MCF 10A (cell line): ENCODE measurements around the gene ARFIP2. TPM values are rescaled to one million over a fixed set of nuclear protein-coding genes. Genes with fewer than 3 reads are reported as not detected.

Experiments used
- BruUV-seq: library from RNA; stranded (reverse); fragments of 400-500 nt; replicated peaks from 2 replicates; lab custom pipeline; 2021; lab: Mats Ljungman, UMichigan
- CTCF ChIA-PET: fragments of 300-600 bp; sonication (Branson Sonifier 250); formaldehyde crosslinking; extraction: SDS; loops from one replicate; lab custom pipeline; 2021; ENCODE audit warnings: antibody characterized with exemption, inconsistent platforms; lab: Yijun Ruan, JAX
- POLR2A ChIA-PET: fragments of 300-600, 350-650 bp; sonication (Branson Sonifier 250); formaldehyde crosslinking; extraction: SDS; loops from one replicate; lab custom pipeline; 2020; ENCODE audit warnings: antibody characterized with exemption, inconsistent platforms; lab: Yijun Ruan, JAX
- DNase-seq: peaks from one replicate; pipeline ENCODE4 v3.0.0-alpha.2; 2018; ENCODE audit not compliant: unreplicated experiment
- H3K27ac Mint-ChIP-seq: one replicate; pipeline ENCODE4 v1.8.0; 2022; ENCODE audit warnings: mild to moderate bottlenecking, low read depth, mixed read lengths; ENCODE audit not compliant: unreplicated experiment
- H3K27me3 Mint-ChIP-seq: one replicate; pipeline ENCODE4 v1.8.0; 2022; ENCODE audit warnings: mixed read lengths; ENCODE audit not compliant: insufficient read depth, unreplicated experiment
- H3K36me3 Mint-ChIP-seq: one replicate; pipeline ENCODE4 v1.8.0; 2022; ENCODE audit warnings: mild to moderate bottlenecking, moderate library complexity, mixed read lengths; ENCODE audit not compliant: insufficient read depth, unreplicated experiment
- H3K4me1 Mint-ChIP-seq: one replicate; pipeline ENCODE4 v1.8.0; 2022; ENCODE audit warnings: mixed read lengths; ENCODE audit not compliant: insufficient read depth, unreplicated experiment
- H3K4me3 Mint-ChIP-seq: one replicate; pipeline ENCODE4 v1.8.0; 2022; ENCODE audit warnings: mild to moderate bottlenecking, moderate library complexity, mixed read lengths; ENCODE audit not compliant: unreplicated experiment
- H3K9me3 Mint-ChIP-seq: one replicate; pipeline ENCODE4 v1.8.0; 2022; ENCODE audit warnings: mixed read lengths; ENCODE audit not compliant: unreplicated experiment
- intact Hi-C: fragments of 100-400 bp; cut with micrococcal nuclease; formaldehyde crosslinking; loops from 2 replicates; pipeline ENCODE4 v1.14.1; 2022
- total RNA-seq: library from RNA; stranded (reverse); gene quantifications from 2 replicates; pipeline ENCODE4 v1.2.3, GENCODE V29; 2022
- TF ChIP-seq, protein P1 (sequence below): fragments of 200-600 bp; IDR thresholded peaks from one replicate; pipeline ENCODE4 v1.8.0; 2022; ENCODE audit warnings: antibody characterized with exemption, mild to moderate bottlenecking; ENCODE audit not compliant: unreplicated experiment

ARFIP2 gene
- total RNA-seq, 1 experiment from 2014 or later: 96.0 TPM

- Mint-ChIP-seq H3K36me3 (no peaks in the 10 kb centered on the region), H3K9me3 (no peaks in the 10 kb centered on the region), H3K4me3 (no peak within 1 kb of the TSS), H3K27ac (no peak within 1 kb of the TSS), H3K27me3 (no peaks in the 10 kb centered on the region), H3K4me1 (no peaks in the 10 kb centered on the region)
- POLR2A ChIA-PET: no interaction called here
- CTCF ChIA-PET: interaction anchor here (0.7 to 14.6 kb wide), 14 partner anchors 9 to 316 kb away, joined by 3 to 469 read pairs (median 3); partner anchors contain the start of gene APBB1
- intact Hi-C loops: loop anchor here (5.0 kb wide), 1 partner anchor 266 kb away; no protein-coding TSS in a partner anchor
- no TSS peak for BruUV-seq
- TF ChIP-seq, protein P1, sequence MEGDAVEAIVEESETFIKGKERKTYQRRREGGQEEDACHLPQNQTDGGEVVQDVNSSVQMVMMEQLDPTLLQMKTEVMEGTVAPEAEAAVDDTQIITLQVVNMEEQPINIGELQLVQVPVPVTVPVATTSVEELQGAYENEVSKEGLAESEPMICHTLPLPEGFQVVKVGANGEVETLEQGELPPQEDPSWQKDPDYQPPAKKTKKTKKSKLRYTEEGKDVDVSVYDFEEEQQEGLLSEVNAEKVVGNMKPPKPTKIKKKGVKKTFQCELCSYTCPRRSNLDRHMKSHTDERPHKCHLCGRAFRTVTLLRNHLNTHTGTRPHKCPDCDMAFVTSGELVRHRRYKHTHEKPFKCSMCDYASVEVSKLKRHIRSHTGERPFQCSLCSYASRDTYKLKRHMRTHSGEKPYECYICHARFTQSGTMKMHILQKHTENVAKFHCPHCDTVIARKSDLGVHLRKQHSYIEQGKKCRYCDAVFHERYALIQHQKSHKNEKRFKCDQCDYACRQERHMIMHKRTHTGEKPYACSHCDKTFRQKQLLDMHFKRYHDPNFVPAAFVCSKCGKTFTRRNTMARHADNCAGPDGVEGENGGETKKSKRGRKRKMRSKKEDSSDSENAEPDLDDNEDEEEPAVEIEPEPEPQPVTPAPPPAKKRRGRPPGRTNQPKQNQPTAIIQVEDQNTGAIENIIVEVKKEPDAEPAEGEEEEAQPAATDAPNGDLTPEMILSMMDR: no peak
- no peak for DNase-seq
These were observed 40.2 kb downstream of the ARFIP2 start, which contains the start of gene HPX for GRCh38 chr11:6440906-6441358. HPX (minus strand) TSS chr11:6440987; CDS start chr11:6440963, 24 bp downstream.

DNA sequence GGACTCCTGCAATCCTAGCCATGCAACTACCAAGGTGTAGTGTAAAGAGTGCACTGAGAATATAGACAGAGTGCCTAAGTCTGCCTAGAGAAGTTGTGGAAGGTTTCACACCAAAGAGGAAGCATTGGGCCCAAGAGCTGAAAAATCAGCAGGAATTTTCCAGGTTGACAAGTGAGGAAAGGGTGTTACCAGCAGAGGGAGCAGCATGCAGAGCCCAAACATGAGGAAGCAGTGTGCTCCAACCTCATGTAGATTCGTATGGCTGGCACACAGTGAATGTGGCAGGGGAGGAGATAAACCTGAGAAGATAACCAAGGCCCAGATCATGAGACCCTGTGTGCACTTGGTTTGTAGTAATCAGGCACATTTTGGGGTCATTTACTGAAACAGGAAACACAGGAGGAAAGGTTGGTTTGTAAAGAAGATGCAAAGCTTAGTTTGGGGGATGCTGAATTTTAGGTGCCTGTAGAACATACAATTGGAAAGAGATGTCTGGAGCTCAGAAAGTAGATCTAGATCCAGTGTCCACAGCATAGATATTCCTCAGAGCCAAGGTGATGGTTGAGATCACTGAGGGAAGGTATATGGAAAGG, 42.1 kb downstream of the ARFIP2 start:
- H3K27me3 Mint-ChIP-seq: no peaks in the 10 kb centered on the region
- TF ChIP-seq, protein P1: peak; percentile 46
- no peaks in the 10 kb centered on the region for H3K36me3 Mint-ChIP-seq
- ChIA-PET POLR2A (no interaction called here), CTCF (interaction anchor here (0.6 to 14.6 kb wide), 11 partner anchors 9 to 395 kb away, joined by 3 to 469 read pairs (median 4); no protein-coding TSS in a partner anchor)
- intact Hi-C loops: loop anchor here (1.0 kb wide), 1 partner anchor 66 kb away; no protein-coding TSS in a partner anchor
- BruUV-seq: no TSS peak
- no peaks in the 10 kb centered on the region for H3K9me3 Mint-ChIP-seq
- H3K4me1 Mint-ChIP-seq: no peaks in the 10 kb centered on the region
- no peak overlapping the region for H3K27ac Mint-ChIP-seq
- H3K4me3 Mint-ChIP-seq: no peak overlapping the region
- peak; percentile 64 for DNase-seq

- no peaks in the 10 kb centered on the region for H3K36me3 Mint-ChIP-seq
- no TSS peak for BruUV-seq
- H3K4me3 Mint-ChIP-seq: no peak overlapping the region
- TF ChIP-seq, protein P1: no peak
- no peak overlapping the region for H3K27ac Mint-ChIP-seq
- H3K27me3 Mint-ChIP-seq: no peaks in the 10 kb centered on the region
- ChIA-PET CTCF (interaction anchor here (1.2 to 14.6 kb wide), 4 partner anchors 18 to 84 kb away, joined by 4 to 469 read pairs (median 5); no protein-coding TSS in a partner anchor), POLR2A (no interaction called here)
- H3K4me1 Mint-ChIP-seq: no peaks in the 10 kb centered on the region
- no peak for DNase-seq
- intact Hi-C loops: no loop called here
- no peaks in the 10 kb centered on the region for H3K9me3 Mint-ChIP-seq
These were observed 43.1 kb downstream of the ARFIP2 start for GRCh38 chr11:6437993-6438392.

DNA sequence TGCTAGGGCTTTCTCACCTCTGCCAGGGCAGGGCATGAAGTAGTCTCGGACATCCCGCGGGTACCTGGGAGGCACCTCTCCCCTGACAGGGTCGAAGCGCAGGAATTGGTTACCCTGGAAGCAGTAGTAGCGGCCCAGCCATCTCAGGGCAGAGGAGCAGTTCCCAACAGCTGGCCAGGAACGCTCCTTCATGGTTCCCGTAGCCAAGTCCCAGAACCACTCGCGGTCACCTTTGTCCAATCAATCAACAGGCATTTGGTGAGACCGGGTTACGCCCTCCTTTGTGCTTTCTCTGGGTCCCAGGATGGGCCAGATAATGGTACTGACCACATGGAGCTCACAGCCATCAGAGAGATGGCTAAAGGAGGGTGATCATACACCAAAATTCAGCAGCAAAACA, 43.7 kb downstream of the ARFIP2 start:
- intact Hi-C loops: no loop called here
- POLR2A ChIA-PET: no interaction called here

More for the DNA sequence above, 43.7 kb downstream of the ARFIP2 start:
- no peak overlapping the region for H3K27ac Mint-ChIP-seq
- H3K27me3 Mint-ChIP-seq: no peaks in the 10 kb centered on the region
- TF ChIP-seq, protein P1: no peak
- H3K4me3 Mint-ChIP-seq: no peak overlapping the region
- CTCF ChIA-PET: interaction anchor here (0.7 to 14.6 kb wide), 5 partner anchors 12 to 83 kb away, joined by 3 to 469 read pairs (median 4); no protein-coding TSS in a partner anchor
- peaks cover 5% of the 10 kb centered on the region for H3K4me1 Mint-ChIP-seq
- no peaks in the 10 kb centered on the region for H3K9me3 Mint-ChIP-seq
- BruUV-seq: no TSS peak
- H3K36me3 Mint-ChIP-seq: no peaks in the 10 kb centered on the region
- DNase-seq: no peak
